Keratinocyte (primary cell): ENCODE measurements around the gene PTK7.

ENCODE experiments used
- CTCF ChIP-seq, 3 experiments: IDR thresholded peaks in 1 of 3; conservative IDR thresholded peaks in 1 of 3; optimal IDR thresholded peaks in 1 of 3; 2 replicates in 2 of 3; 3 replicates in 1 of 3; pipeline versions ENCODE3 to v1.5.1; 2011; ENCODE audit warnings: low read length in 3 of 3, mild to moderate bottlenecking in 3 of 3, moderate library complexity in 2 of 3, control low read depth in 1 of 3, inconsistent platforms in 1 of 3; ENCODE audit not compliant: insufficient read depth in 2 of 3; ENCODE audit errors: extremely low read depth in 1 of 3
- EZH2 ChIP-seq: IDR thresholded peaks from one replicate; pipeline ENCODE4 v1.6.1; 2012; ENCODE audit warnings: inconsistent platforms, mild to moderate bottlenecking, low read length, moderate library complexity

GRCh38 chr6:43183441-43183840 is 107.3 kb downstream of the PTK7 start:
- TF ChIP-seq EZH2 (no peak), CTCF (optimal IDR thresholded peaks at IDR 0.05 in 1 of 3, IDR thresholded peaks at IDR 0.05 in 1 of 3, conservative IDR thresholded peaks at IDR 0.05 in 1 of 3; ENCODE audit: extremely low read depth in 1 of 3, insufficient read depth in 2 of 3, low read length in 3 of 3) (no peak)
